ENCODE results near the gene PXYLP1.
A peak's percentile ranks its signal among the peaks of the same experiment; 100 is the strongest.
"Not testable (repeated sequence)": the region's sequence is repeated elsewhere in the genome, so short reads cannot be mapped to it uniquely, and the experiment has no call there.

Gene PXYLP1

GRCh38 chr3:141302364-141303141 is 70.9 kb downstream of the PXYLP1 start:
- no peak for DNase-seq

GRCh38 chr3:141303481-141304223 is 72.0 kb downstream of the PXYLP1 start:
- DNase-seq, result peak; percentile 62

GRCh38 chr3:141305436-141305835 is 73.8 kb downstream of the PXYLP1 start:
- DNase-seq, result no peak

GRCh38 chr3:141306276-141306675 is 74.7 kb downstream of the PXYLP1 start:
- no peak for DNase-seq

GRCh38 chr3:141306922-141307321 is 75.3 kb downstream of the PXYLP1 start:
- DNase-seq, result peak; percentile 29

- DNase-seq, result no peak
Measured at GRCh38 chr3:141307351-141308059, 75.9 kb downstream of the PXYLP1 start.

- no peak for DNase-seq
Measured at GRCh38 chr3:141308588-141309218, 77.1 kb downstream of the PXYLP1 start.

- no peak for DNase-seq
Measured at GRCh38 chr3:141311170-141311495, 79.5 kb downstream of the PXYLP1 start.

- peak; percentile 98 for DNase-seq
Measured at GRCh38 chr3:141311496-141312353, 80.1 kb downstream of the PXYLP1 start.

GRCh38 chr3:141312354-141313092 is 80.9 kb downstream of the PXYLP1 start:
- DNase-seq, result no peak

- DNase-seq, result no peak
Measured at GRCh38 chr3:141313093-141313683, 81.6 kb downstream of the PXYLP1 start.

GRCh38 chr3:141314415-141314814 is 82.8 kb downstream of the PXYLP1 start:
- DNase-seq, result not testable (repeated sequence)

GRCh38 chr3:141316851-141317250 is 85.2 kb downstream of the PXYLP1 start:
- no peak for DNase-seq

GRCh38 chr3:141320399-141321108 is 88.9 kb downstream of the PXYLP1 start:
- DNase-seq, result no peak

GRCh38 chr3:141321109-141321497 is 89.5 kb downstream of the PXYLP1 start:
- no peak for DNase-seq

- DNase-seq, result no peak
Measured at GRCh38 chr3:141323936-141324704, 92.5 kb downstream of the PXYLP1 start.

GRCh38 chr3:141326123-141326522 is 94.5 kb downstream of the PXYLP1 start:
- DNase-seq, result no peak

GRCh38 chr3:141326626-141327025 is 95.0 kb downstream of the PXYLP1 start:
- DNase-seq, result no peak

Measured in effector CD4-positive, alpha-beta T cell (primary cell).